H1 (cell line): Measurements from ENCODE around the gene RERE. TPM values are rescaled to one million over a fixed set of nuclear protein-coding genes. Genes with fewer than 3 reads are reported as not detected.

Experiments used
- CTCF ChIA-PET: fragments of 300-600 bp; sonication (Branson Sonifier 250); formaldehyde crosslinking; loops from one replicate; lab custom pipeline; 2021; ENCODE audit not compliant: partially characterized antibody; lab: Charles Lee
- POLR2A ChIA-PET: fragments of 300-600 bp; sonication (Branson Sonifier 250); formaldehyde crosslinking; loops from one replicate; lab custom pipeline; 2021; ENCODE audit warnings: inconsistent platforms; ENCODE audit not compliant: partially characterized antibody; lab: Charles Lee
- DNase-seq, 2 experiments: peaks; one replicate each; pipeline versions ENCODE4 v3.0.0 to v3.0.0-alpha.2; 2010 to 2022; ENCODE audit warnings: low spot score in 2 of 2, low read depth in 1 of 2, mixed read lengths in 1 of 2
- FAIRE-seq: peaks from 2 replicates; lab custom pipeline; 2011; peaks lifted over from hg19 to GRCh38; lab: Jason Lieb, UNC
- H2AFZ ChIP-seq: 2 replicates; pipeline ENCODE4 v1.8.1; 2012; ENCODE audit warnings: low read length, inconsistent platforms
- H2AK5ac ChIP-seq: 2 replicates; pipeline ENCODE4 v1.6.1; 2013; ENCODE audit warnings: low read depth, low read length
- H2BK120ac ChIP-seq: replicated peaks from 2 replicates; pipeline ENCODE3; 2013; ENCODE audit warnings: low read depth, low read length, inconsistent platforms
- H2BK12ac ChIP-seq: 2 replicates; pipeline ENCODE4 v1.6.1; 2013; ENCODE audit warnings: low read depth, low read length
- H2BK15ac ChIP-seq: 2 replicates; pipeline ENCODE4 v1.6.1; 2013; ENCODE audit warnings: low read length
- H2BK20ac ChIP-seq: 2 replicates; pipeline ENCODE4 v1.6.1; 2013; ENCODE audit warnings: low read length
- H2BK5ac ChIP-seq: 2 replicates; pipeline ENCODE4 v1.6.1; 2013; ENCODE audit warnings: low read depth, low read length
- H3K14ac ChIP-seq: 2 replicates; pipeline ENCODE4 v1.6.1; 2013; ENCODE audit warnings: inconsistent platforms; ENCODE audit not compliant: insufficient read length
- H3K18ac ChIP-seq: 2 replicates; pipeline ENCODE4 v1.6.1; 2013; ENCODE audit warnings: low read length; ENCODE audit errors: extremely low read depth
- H3K23ac ChIP-seq: 2 replicates; pipeline ENCODE4 v1.6.1; 2013; ENCODE audit warnings: inconsistent platforms; ENCODE audit not compliant: insufficient read length
- H3K23me2 ChIP-seq: 2 replicates; pipeline ENCODE4 v1.6.1; 2013; ENCODE audit warnings: low read depth, low read length
- H3K27ac ChIP-seq: 2 replicates; pipeline ENCODE4 v1.6.1; 2011; ENCODE audit warnings: low read depth, low read length, inconsistent platforms
- H3K27me3 ChIP-seq, 4 experiments: replicated peaks in 1 of 4; 1 replicate in 1 of 4; 2 replicates in 3 of 4; pipeline versions ENCODE4 v1.6.1 to v1.8.1; 2011 to 2013; ENCODE audit warnings: low read length in 3 of 4, mild to moderate bottlenecking in 3 of 4, inconsistent platforms in 2 of 4, mixed read lengths in 2 of 4, moderate library complexity in 1 of 4; ENCODE audit not compliant: control insufficient read depth in 3 of 4, insufficient read depth in 3 of 4; ENCODE audit errors: extremely low read depth in 1 of 4
- H3K36me3 ChIP-seq, 4 experiments: 2 replicates each; pipeline versions ENCODE4 v1.6.1 to v1.8.1; 2011 to 2013; ENCODE audit warnings: mild to moderate bottlenecking in 4 of 4, low read length in 3 of 4, moderate library complexity in 2 of 4, control low read depth in 1 of 4, inconsistent platforms in 1 of 4; ENCODE audit not compliant: insufficient read depth in 4 of 4, control insufficient read depth in 2 of 4
- H3K4ac ChIP-seq: replicated peaks from 2 replicates; pipeline ENCODE3; 2013; ENCODE audit warnings: low read length, low read depth, mixed read lengths, inconsistent platforms; ENCODE audit not compliant: insufficient read length
- H3K4me1 ChIP-seq, 4 experiments: replicated peaks in 1 of 4; 1 replicate in 1 of 4; 2 replicates in 3 of 4; pipeline versions ENCODE4 v1.6.1 to v1.8.1; 2011 to 2013; ENCODE audit warnings: low read length in 3 of 4, inconsistent platforms in 2 of 4, mixed read lengths in 1 of 4; ENCODE audit not compliant: insufficient read depth in 4 of 4, control insufficient read depth in 3 of 4
- H3K4me2 ChIP-seq, 2 experiments: 2 replicates each; pipeline versions ENCODE4 v1.6.1 to v1.8.1; 2011 to 2013; ENCODE audit warnings: low read depth in 2 of 2, low read length in 2 of 2, control low read depth in 1 of 2, inconsistent platforms in 1 of 2, mild to moderate bottlenecking in 1 of 2; ENCODE audit not compliant: insufficient read depth in 1 of 2
- H3K4me3 ChIP-seq, 4 experiments: fragments of 200-600, 300-600 bp in 1 of 4; sonication (generic), shearing (Covaris generic), sonication (Bioruptor Twin) in 1 of 4; 2 replicates each; pipeline versions ENCODE4 v1.5.1 to v1.8.1; 2011 to 2016; ENCODE audit warnings: low read length in 4 of 4, low read depth in 3 of 4, control low read depth in 2 of 4, inconsistent platforms in 2 of 4, mild to moderate bottlenecking in 2 of 4, mixed read lengths in 1 of 4, moderate library complexity in 1 of 4; ENCODE audit not compliant: insufficient read depth in 2 of 4; ENCODE audit errors: extremely low read depth in 1 of 4
- H3K56ac ChIP-seq: replicated peaks from 2 replicates; pipeline ENCODE3; 2013; ENCODE audit warnings: low read depth, mild to moderate bottlenecking, mixed read lengths, low read length, inconsistent platforms; ENCODE audit not compliant: insufficient read length
- H3K79me1 ChIP-seq: 2 replicates; pipeline ENCODE4 v1.6.1; 2013; ENCODE audit warnings: low read depth, low read length, control low read depth
- H3K79me2 ChIP-seq, 2 experiments: 2 replicates each; pipeline versions ENCODE4 v1.6.1 to v1.8.1; 2012 to 2013; ENCODE audit warnings: low read length in 2 of 2, mild to moderate bottlenecking in 2 of 2, inconsistent platforms in 1 of 2; ENCODE audit not compliant: insufficient read depth in 2 of 2, control insufficient read depth in 1 of 2
- H3K9ac ChIP-seq, 4 experiments: replicated peaks in 1 of 4; 1 replicate in 1 of 4; 2 replicates in 3 of 4; pipeline versions ENCODE4 v1.6.1 to v1.8.1; 2011 to 2013; ENCODE audit warnings: low read depth in 3 of 4, low read length in 3 of 4, control low read depth in 2 of 4, mild to moderate bottlenecking in 2 of 4, moderate library complexity in 2 of 4, inconsistent platforms in 1 of 4; ENCODE audit errors: extremely low read depth in 1 of 4
- H3K9me3 ChIP-seq, 2 experiments: 2 replicates each; pipeline versions ENCODE4 v1.6.1 to v1.8.1; 2012 to 2013; ENCODE audit warnings: mild to moderate bottlenecking in 2 of 2, moderate library complexity in 2 of 2, control low read depth in 1 of 2, inconsistent platforms in 1 of 2, low read depth in 1 of 2, low read length in 1 of 2, mixed read lengths in 1 of 2; ENCODE audit not compliant: insufficient read depth in 2 of 2
- H4K20me1 ChIP-seq, 2 experiments: replicated peaks in 1 of 2; 2 replicates each; pipeline versions ENCODE3 to v1.8.1; 2011 to 2013; ENCODE audit warnings: inconsistent platforms in 2 of 2, low read length in 2 of 2, mild to moderate bottlenecking in 1 of 2; ENCODE audit not compliant: insufficient read depth in 2 of 2, control insufficient read depth in 1 of 2
- H4K5ac ChIP-seq: 2 replicates; pipeline ENCODE4 v1.6.1; 2013; ENCODE audit warnings: low read length, low read depth, mixed read lengths, inconsistent platforms; ENCODE audit not compliant: insufficient read length
- H4K8ac ChIP-seq: 2 replicates; pipeline ENCODE4 v1.8.0; 2013; ENCODE audit warnings: mild to moderate bottlenecking, moderate library complexity, low read length, inconsistent platforms; ENCODE audit not compliant: insufficient read depth; ENCODE audit errors: extremely low read depth
- H4K91ac ChIP-seq: replicated peaks from 2 replicates; pipeline ENCODE3; 2013; ENCODE audit warnings: low read length, mixed read lengths, inconsistent platforms; ENCODE audit not compliant: insufficient read length
- CREB1 ChIP-seq: IDR thresholded peaks from 2 replicates; pipeline ENCODE4 v1.6.1; 2012; ENCODE audit warnings: inconsistent platforms
- E2F6 ChIP-seq: IDR thresholded peaks from 2 replicates; pipeline ENCODE4 v1.6.1; 2012; ENCODE audit warnings: inconsistent platforms
- EZH2 ChIP-seq: fragments of 200-600 bp; sonication (generic); IDR thresholded peaks from 2 replicates; pipeline ENCODE4 v1.7.1; 2012; ENCODE audit warnings: low read depth, mild to moderate bottlenecking, moderate library complexity, low read length, inconsistent platforms; ENCODE audit not compliant: severe bottlenecking
- GTF2F1 ChIP-seq: IDR thresholded peaks from 2 replicates; pipeline ENCODE4 v1.6.1; 2012; ENCODE audit warnings: low read depth, low read length, improper control_type of control experiment, borderline replicate concordance
- JUND ChIP-seq: IDR thresholded peaks from 2 replicates; pipeline ENCODE4 v1.6.1; 2011; ENCODE audit warnings: mild to moderate bottlenecking, improper control_type of control experiment, low read length
- RAD21 ChIP-seq, 2 experiments: IDR thresholded peaks in 1 of 2; conservative IDR thresholded peaks in 1 of 2; 2 replicates each; pipeline ENCODE4 v1.6.1; 2011; ENCODE audit warnings: low read depth in 2 of 2, low read length in 2 of 2, improper control_type of control experiment in 1 of 2, inconsistent platforms in 1 of 2, mild to moderate bottlenecking in 1 of 2, moderate library complexity in 1 of 2
- SP1 ChIP-seq: IDR thresholded peaks from 2 replicates; pipeline ENCODE4 v1.6.1; 2011; ENCODE audit warnings: low read depth, low read length
- SRF ChIP-seq: IDR thresholded peaks from 2 replicates; pipeline ENCODE4 v1.6.1; 2011; ENCODE audit warnings: mild to moderate bottlenecking, low read depth, low read length, moderate library complexity
- SUZ12 ChIP-seq: fragments of 200-600 bp; sonication (generic); IDR thresholded peaks from 2 replicates; pipeline ENCODE4 v1.6.1; 2012; ENCODE audit warnings: mild to moderate bottlenecking, inconsistent platforms, low read length, moderate library complexity, mixed read lengths
- TAF1 ChIP-seq: IDR thresholded peaks from 2 replicates; pipeline ENCODE4 v1.6.1; 2011; ENCODE audit warnings: mild to moderate bottlenecking, low read depth, low read length
- YY1 ChIP-seq: IDR thresholded peaks from 2 replicates; pipeline ENCODE4 v1.6.1; 2011; ENCODE audit warnings: low read depth, mild to moderate bottlenecking, low read length
- WGBS, 2 experiments: shearing (Covaris generic) in 1 of 2; methylation state at CpG; one replicate each; pipeline versions ENCODE4 v1.1.6 to v1.1.7; 2013 to 2015; ENCODE audit warnings: low lambda C conversion rate in 2 of 2, mixed read lengths in 2 of 2, inconsistent platforms in 1 of 2, low coverage in 1 of 2, missing lambda C conversion rate in 1 of 2; ENCODE audit not compliant: insufficient replicate concordance in 2 of 2, insufficient coverage in 1 of 2, insufficient read length in 1 of 2; ENCODE audit errors: extremely low coverage in 1 of 2, missing lambda C conversion rate in 1 of 2; 5-methylcytosine and 5-hydroxymethylcytosine counted together
- polyA plus RNA-seq, 7 experiments: library from polyadenylated mRNA; depleted of rRNA in 3 of 7; stranded (reverse) in 5 of 7; unstranded in 2 of 7; fragments of >200 nt in 5 of 7; fragments of 200-250 nt in 2 of 7; gene quantifications; 1 replicate in 5 of 7; 2 replicates in 1 of 7; 4 replicates in 1 of 7; pipeline versions ENCODE4 v1.2.1 to v1.2.3, GENCODE V29; 2011 to 2013; ENCODE audit warnings: missing spikeins in 2 of 7, mixed read lengths in 2 of 7
- total RNA-seq: library from RNA; stranded (reverse); fragmentation: NEBNext Ultra II Directional; extraction: Animal tissue kit (Norgen Biotek cat#: 25700); gene quantifications from 2 replicates; pipeline ENCODE4 v1.2.1, GENCODE V29; 2021

RERE gene
- total and polyA plus RNA-seq, 2 of the 8 experiments (the other 6 are each of a cell fraction or from before 2014, with no cell fraction given), result 15.3 to 142 TPM

GRCh38 chr1:8666389-8667167, 150.9 kb downstream of the RERE start:
- Histone ChIP-seq H3K27ac (no peak overlapping the region; the same call in 1 of the 2 replicates), H3K79me1 (peaks cover 22% of the 10 kb centered on the region), H3K23ac (no peak overlapping the region), H2AK5ac (no peak overlapping the region), H4K5ac (no peak overlapping the region), H3K36me3 (no peaks in the 10 kb centered on the region), H2AFZ (no peak overlapping the region), H3K27me3 (no peaks in the 10 kb centered on the region), H3K18ac (no peak overlapping the region), H3K79me2 (peaks cover 55 to 100% of the 10 kb centered on the region in 2 experiments), H3K9ac (no peak overlapping the region; a peak in 1 of 7 replicates), H4K91ac (no peak overlapping the region), H3K4ac (no peak overlapping the region), H3K4me2 (peak overlapping the region in 1 of 2 experiments; percentile 16; a peak in 1 of 4 replicates), H3K56ac (no peak overlapping the region), H2BK12ac (no peak overlapping the region), H2BK20ac (no peak overlapping the region), H2BK5ac (no peak overlapping the region), H4K8ac (no peak overlapping the region), H3K9me3 (no peaks in the 10 kb centered on the region), H3K23me2 (no peaks in the 10 kb centered on the region), H3K14ac (no peak overlapping the region), H2BK120ac (no peak overlapping the region), H3K4me3 (no peak overlapping the region), H3K4me1 (peaks cover 5 to 36% (median 12%) of the 10 kb centered on the region in 4 experiments; a peak in 6 of 7 replicates), H4K20me1 (peaks cover 50 to 56% of the 10 kb centered on the region in 2 experiments), H2BK15ac (no peak overlapping the region)
- ChIA-PET POLR2A (interaction anchor here (1.2 kb wide), 1 partner anchor 42 kb away, joined by 3 read pairs; no protein-coding TSS in a partner anchor), CTCF (interaction anchor here (0.6 to 1.8 kb wide), 8 partner anchors 13 to 178 kb away, joined by 3 to 4 read pairs (median 3); no protein-coding TSS in a partner anchor)
- DNase-seq, result no peak
- no peak for FAIRE-seq
- WGBS, 2 experiments, result 75% methylated on average over 5 of the region's 5 CpGs; no CpG with 5 or more reads in 1 of the 2 experiments
- TF ChIP-seq E2F6 (no peak), EZH2 (no peak), SUZ12 (no peak), YY1 (no peak), TAF1 (no peak), SP1 (no peak), SRF (no peak), JUND (no peak), CREB1 (no peak), RAD21 (IDR thresholded peaks at IDR 0.05 in 1 of 2, conservative IDR thresholded peaks at IDR 0.05 in 1 of 2; ENCODE audit: low read depth in 2 of 2, low read length in 2 of 2) (no peak), GTF2F1 (no peak)
